ENCODE data around the gene NECTIN2. TPM values are rescaled to one million over a fixed set of nuclear protein-coding genes. Genes with fewer than 3 reads are reported as not detected.

Gene NECTIN2
- total RNA-seq, 4 donors from 2014 or later: 56.2 to 78.2 (median 67.5) TPM

- no peaks in the 10 kb centered on the region for H3K27me3 ChIP-seq
- H3K27ac ChIP-seq: no peak overlapping the region
- H3K36me3 ChIP-seq: peaks cover 78% of the 10 kb centered on the region
- H3K4me1 ChIP-seq: peaks cover 3% of the 10 kb centered on the region
- 85% methylated on average over 7 of the region's 16 CpGs for WGBS
- TF ChIP-seq EP300 (IDR thresholded peaks at IDR 0.05): no peak
- no peak for TF ChIP-seq POLR2A (IDR thresholded peaks at IDR 0.05)
- TF ChIP-seq, protein P1, sequence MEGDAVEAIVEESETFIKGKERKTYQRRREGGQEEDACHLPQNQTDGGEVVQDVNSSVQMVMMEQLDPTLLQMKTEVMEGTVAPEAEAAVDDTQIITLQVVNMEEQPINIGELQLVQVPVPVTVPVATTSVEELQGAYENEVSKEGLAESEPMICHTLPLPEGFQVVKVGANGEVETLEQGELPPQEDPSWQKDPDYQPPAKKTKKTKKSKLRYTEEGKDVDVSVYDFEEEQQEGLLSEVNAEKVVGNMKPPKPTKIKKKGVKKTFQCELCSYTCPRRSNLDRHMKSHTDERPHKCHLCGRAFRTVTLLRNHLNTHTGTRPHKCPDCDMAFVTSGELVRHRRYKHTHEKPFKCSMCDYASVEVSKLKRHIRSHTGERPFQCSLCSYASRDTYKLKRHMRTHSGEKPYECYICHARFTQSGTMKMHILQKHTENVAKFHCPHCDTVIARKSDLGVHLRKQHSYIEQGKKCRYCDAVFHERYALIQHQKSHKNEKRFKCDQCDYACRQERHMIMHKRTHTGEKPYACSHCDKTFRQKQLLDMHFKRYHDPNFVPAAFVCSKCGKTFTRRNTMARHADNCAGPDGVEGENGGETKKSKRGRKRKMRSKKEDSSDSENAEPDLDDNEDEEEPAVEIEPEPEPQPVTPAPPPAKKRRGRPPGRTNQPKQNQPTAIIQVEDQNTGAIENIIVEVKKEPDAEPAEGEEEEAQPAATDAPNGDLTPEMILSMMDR (IDR thresholded peaks at IDR 0.05): no peak
- H3K9me3 ChIP-seq: no peaks in the 10 kb centered on the region
- no peak for DNase-seq (ENCODE audit: low spot score in 2 of 2)
- H3K4me3 ChIP-seq: no peak overlapping the region
These were observed 28.2 kb downstream of the NECTIN2 start for GRCh38 chr19:44874317-44874716.

DNA sequence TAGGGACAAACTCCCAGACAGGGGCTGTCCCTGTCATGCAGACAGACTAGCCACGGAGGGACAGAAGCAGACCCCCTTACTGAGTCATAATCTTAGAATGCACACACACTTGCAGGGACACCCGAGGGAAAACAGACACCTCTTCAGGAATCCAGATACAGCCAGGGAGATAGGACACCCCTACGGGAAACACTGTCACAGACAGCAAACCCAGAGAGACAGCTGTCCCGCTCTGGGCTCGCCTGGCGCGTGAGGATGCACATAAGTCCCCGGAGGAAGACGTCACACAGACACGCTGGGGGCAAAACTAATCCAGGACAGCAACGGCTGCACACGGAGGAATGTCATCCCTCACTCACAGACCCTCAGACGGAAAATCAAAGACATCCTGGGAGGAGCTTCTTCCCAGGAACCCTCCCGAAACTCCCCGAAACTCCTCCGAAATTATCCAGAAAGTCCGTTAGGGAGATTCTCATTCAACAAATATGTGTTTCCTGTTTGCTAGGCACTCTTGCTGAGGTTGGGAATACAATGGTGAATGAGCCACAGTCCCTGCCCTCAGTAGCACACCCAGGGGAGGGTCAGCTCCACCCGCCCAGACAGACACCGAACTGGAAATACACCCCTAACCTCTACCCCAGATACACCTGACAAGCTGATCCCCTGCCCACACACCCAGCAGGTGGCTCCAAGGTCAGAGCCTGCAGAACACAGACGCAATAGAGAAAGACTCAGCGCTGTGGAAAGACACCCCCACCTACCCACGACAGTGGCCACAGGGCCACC lies 29.8 kb downstream of the NECTIN2 start:
- no peak for TF ChIP-seq EP300 (IDR thresholded peaks at IDR 0.05)
- Histone ChIP-seq H3K36me3 (peaks cover 74% of the 10 kb centered on the region), H3K9me3 (no peaks in the 10 kb centered on the region), H3K4me3 (no peak overlapping the region), H3K27ac (no peak overlapping the region), H3K27me3 (no peaks in the 10 kb centered on the region), H3K4me1 (peaks cover 3% of the 10 kb centered on the region)
- no peak for DNase-seq (ENCODE audit: low spot score in 2 of 2)
- 71% methylated on average over 22 of the region's 22 CpGs for WGBS

DNA sequence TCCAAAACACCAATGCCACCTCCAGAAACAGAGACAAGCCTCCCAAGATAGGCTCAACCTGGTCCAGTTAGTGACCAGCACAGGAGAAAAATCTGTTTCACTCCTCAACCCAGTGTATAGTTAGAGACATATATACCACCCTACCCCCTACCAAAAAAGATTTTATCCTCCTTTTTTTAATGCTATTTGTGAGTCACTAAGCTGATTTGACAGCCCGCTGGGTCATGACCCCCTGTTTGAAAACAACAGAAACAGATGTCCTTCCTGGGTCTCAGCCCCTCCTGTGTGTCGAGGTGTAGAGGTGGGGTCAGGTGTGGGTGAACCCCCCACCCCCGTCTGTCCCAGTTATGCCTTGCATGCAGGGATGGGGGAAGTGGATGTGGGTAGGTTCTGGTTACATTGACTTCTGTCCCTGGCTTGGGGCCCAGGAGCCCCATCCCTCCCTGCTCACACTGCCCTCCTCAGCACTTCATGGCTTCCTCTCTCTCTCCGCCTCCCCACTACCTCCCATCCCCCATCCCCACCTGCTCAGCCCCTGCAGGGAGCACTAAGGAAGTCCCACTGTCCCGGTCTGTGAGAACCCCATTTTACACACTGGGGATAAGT lies 30.9 kb downstream of the NECTIN2 start:
- H3K36me3 ChIP-seq: peaks cover 64% of the 10 kb centered on the region
- H3K9me3 ChIP-seq: no peaks in the 10 kb centered on the region
- H3K27ac ChIP-seq: no peak overlapping the region
- no peaks in the 10 kb centered on the region for H3K27me3 ChIP-seq
- H3K4me3 ChIP-seq: no peak overlapping the region
- no peak for DNase-seq (ENCODE audit: low spot score in 2 of 2)
- 67% methylated on average over 5 of the region's 5 CpGs for WGBS
- TF ChIP-seq EP300 (IDR thresholded peaks at IDR 0.05) (no peak), POLR2AphosphoS5 (IDR thresholded peaks at IDR 0.05) (no peak), POLR2A (IDR thresholded peaks at IDR 0.05) (no peak)
- TF ChIP-seq, protein P1 (IDR thresholded peaks at IDR 0.05): no peak
- peaks cover 3% of the 10 kb centered on the region for H3K4me1 ChIP-seq

GRCh38 chr19:44878120-44878865 lies 32.2 kb downstream of the NECTIN2 start:
- WGBS: 74% methylated on average over 16 of the region's 26 CpGs
- no peaks in the 10 kb centered on the region for H3K9me3 ChIP-seq
- H3K27ac ChIP-seq: no peak overlapping the region
- peaks cover 53% of the 10 kb centered on the region for H3K36me3 ChIP-seq
- peaks cover 3% of the 10 kb centered on the region for H3K4me1 ChIP-seq
- H3K4me3 ChIP-seq: no peak overlapping the region
- no peaks in the 10 kb centered on the region for H3K27me3 ChIP-seq
- TF ChIP-seq EP300 (IDR thresholded peaks at IDR 0.05) (no peak), POLR2A (IDR thresholded peaks at IDR 0.05) (no peak), POLR2AphosphoS5 (IDR thresholded peaks at IDR 0.05) (no peak)
- TF ChIP-seq, protein P1 (IDR thresholded peaks at IDR 0.05): no peak
- no peak for DNase-seq (ENCODE audit: low spot score in 2 of 2)

GRCh38 chr19:44879309-44880065 lies 33.4 kb downstream of the NECTIN2 start:
- WGBS: 68% methylated on average over 10 of the region's 18 CpGs
- Histone ChIP-seq H3K27ac (no peak overlapping the region), H3K36me3 (peaks cover 45% of the 10 kb centered on the region), H3K4me1 (peaks cover 3% of the 10 kb centered on the region), H3K9me3 (no peaks in the 10 kb centered on the region), H3K27me3 (no peaks in the 10 kb centered on the region), H3K4me3 (no peak overlapping the region)
- TF ChIP-seq EP300 (IDR thresholded peaks at IDR 0.05) (no peak), POLR2A (IDR thresholded peaks at IDR 0.05) (no peak), POLR2AphosphoS5 (IDR thresholded peaks at IDR 0.05) (no peak)
- TF ChIP-seq, protein P1 (IDR thresholded peaks at IDR 0.05): no peak
- DNase-seq (ENCODE audit: low spot score in 2 of 2): no peak

Data from suprapubic skin (tissue), 4 donors.